Progenitor cell of endocrine pancreas (in vitro differentiated cells): ENCODE results near the gene AP4B1. TPM values are rescaled to one million over a fixed set of nuclear protein-coding genes. Genes with fewer than 3 reads are reported as not detected.

Source experiments
- DNase-seq: peaks from one replicate; pipeline ENCODE4 v3.0.0; 2021; ENCODE audit warnings: low spot score; ENCODE audit not compliant: unreplicated experiment
- H3K27ac Mint-ChIP-seq: 2 replicates; pipeline ENCODE4 v1.8.0; 2021; ENCODE audit warnings: mild to moderate bottlenecking, moderate library complexity, mixed read lengths
- H3K27me3 Mint-ChIP-seq: 2 replicates; pipeline ENCODE4 v1.8.0; 2021; ENCODE audit warnings: mixed read lengths
- H3K36me3 Mint-ChIP-seq: 2 replicates; pipeline ENCODE4 v1.8.0; 2022; ENCODE audit warnings: mixed read lengths; ENCODE audit not compliant: insufficient read depth
- H3K4me1 Mint-ChIP-seq: 2 replicates; pipeline ENCODE4 v1.8.0; 2021; ENCODE audit warnings: low read depth, mixed read lengths
- H3K4me3 Mint-ChIP-seq: 2 replicates; pipeline ENCODE4 v1.8.0; 2021; ENCODE audit warnings: low read depth, mild to moderate bottlenecking, moderate library complexity, mixed read lengths
- H3K9me3 Mint-ChIP-seq: 2 replicates; pipeline ENCODE4 v1.8.0; 2021; ENCODE audit warnings: low read depth, mixed read lengths
- CTCF ChIP-seq: fragments of 200-600 bp; sonication (generic); IDR thresholded peaks from one replicate; pipeline ENCODE4 v1.5.0; 2021; ENCODE audit warnings: antibody characterized with exemption, mild to moderate bottlenecking; ENCODE audit not compliant: unreplicated experiment
- total RNA-seq: library from RNA; stranded (reverse); gene quantifications from 2 replicates; pipeline ENCODE4 v1.2.1, GENCODE V29; 2021

Gene AP4B1
- total RNA-seq, 1 donor from 2014 or later: 20.2 TPM

GRCh38 chr1:113930499-113931161 lies 26.0 kb upstream of the AP4B1 start:
- TF ChIP-seq CTCF: no peak
- no peaks in the 10 kb centered on the region for H3K27me3 Mint-ChIP-seq
- peak overlapping the region; percentile 93 for H3K27ac Mint-ChIP-seq
- no peaks in the 10 kb centered on the region for H3K9me3 Mint-ChIP-seq
- no peak for DNase-seq
- peaks cover 1% of the 10 kb centered on the region for H3K36me3 Mint-ChIP-seq
- H3K4me1 Mint-ChIP-seq: peaks cover 52% of the 10 kb centered on the region
- H3K4me3 Mint-ChIP-seq: peak overlapping the region; percentile 86

GRCh38 chr1:113929750-113930498 lies 25.3 kb upstream of the AP4B1 start:
- Mint-ChIP-seq H3K4me1 (peaks cover 52% of the 10 kb centered on the region), H3K27me3 (no peaks in the 10 kb centered on the region), H3K4me3 (peak overlapping the region; percentile 86), H3K27ac (peak overlapping the region; percentile 93), H3K36me3 (peaks cover 1% of the 10 kb centered on the region), H3K9me3 (no peaks in the 10 kb centered on the region)
- peak; percentile 33 for TF ChIP-seq CTCF
- DNase-seq: peak; percentile 46

- peaks cover 1% of the 10 kb centered on the region for H3K36me3 Mint-ChIP-seq
- peak; percentile 86 for DNase-seq
Observed at GRCh38 chr1:113928941-113929749, 24.5 kb upstream of the AP4B1 start, which contains the start of gene HIPK1. Gene HIPK1, plus strand, starts transcription at chr1:113929324.

GRCh38 chr1:113928187-113928930 lies 23.8 kb upstream of the AP4B1 start:
- H3K9me3 Mint-ChIP-seq: no peaks in the 10 kb centered on the region
- H3K4me1 Mint-ChIP-seq: peaks cover 41% of the 10 kb centered on the region
- TF ChIP-seq CTCF: no peak
- peak overlapping the region; percentile 95 for H3K4me3 Mint-ChIP-seq
- H3K27me3 Mint-ChIP-seq: peaks cover 4% of the 10 kb centered on the region
- no peaks in the 10 kb centered on the region for H3K36me3 Mint-ChIP-seq
- DNase-seq: no peak
- H3K27ac Mint-ChIP-seq: peak overlapping the region; percentile 99

More at GRCh38 chr1:113928941-113929749, 24.5 kb upstream of the AP4B1 start, which contains the start of gene HIPK1:
- peak within 1 kb of the TSS; percentile 95 for H3K4me3 Mint-ChIP-seq
- H3K9me3 Mint-ChIP-seq: no peaks in the 10 kb centered on the region
- H3K27ac Mint-ChIP-seq: peak within 1 kb of the TSS; percentile 99
- peaks cover 4% of the 10 kb centered on the region for H3K27me3 Mint-ChIP-seq
- peaks cover 49% of the 10 kb centered on the region for H3K4me1 Mint-ChIP-seq
- no peak for TF ChIP-seq CTCF
